ENCODE results near the gene HNRNPUL1.

GRCh38 chr19:41269571-41269970 lies 5.4 kb downstream of the HNRNPUL1 start:
- TF ChIP-seq CTCF (conservative IDR thresholded peaks at IDR 0.05; ENCODE audit: low read length) (no peak), EZH2phosphoT487 (IDR thresholded peaks at IDR 0.05; ENCODE audit: borderline replicate concordance, low read depth, low read length) (no peak)

Data from OCI-LY7 (cell line).